Endodermal cell (in vitro differentiated cells): ENCODE measurements around the gene AQP1. TPM values are rescaled to one million over a fixed set of nuclear protein-coding genes. Genes with fewer than 3 reads are reported as not detected.

Experiments
- DNase-seq: peaks from one replicate; pipeline ENCODE4 v3.0.0-alpha.2; 2017
- H3K27ac ChIP-seq: 2 replicates; pipeline ENCODE4 v1.5.1; 2013; ENCODE audit warnings: mild to moderate bottlenecking, low read depth, low read length, moderate library complexity
- H3K27me3 ChIP-seq: 2 replicates; pipeline ENCODE4 v1.6.1; 2013; ENCODE audit warnings: mild to moderate bottlenecking, low read length, moderate library complexity; ENCODE audit not compliant: insufficient read depth, control insufficient read depth, poor library complexity, severe bottlenecking
- H3K36me3 ChIP-seq: 2 replicates; pipeline ENCODE4 v1.7.0; 2013; ENCODE audit warnings: mild to moderate bottlenecking, low read length, moderate library complexity; ENCODE audit not compliant: control insufficient read depth, insufficient read depth
- H3K4me1 ChIP-seq: one replicate; pipeline ENCODE4 v1.7.0; 2013; ENCODE audit warnings: low read length; ENCODE audit not compliant: control insufficient read depth, insufficient read depth
- H3K4me3 ChIP-seq: 2 replicates; pipeline ENCODE4 v1.5.1; 2013; ENCODE audit warnings: mild to moderate bottlenecking, low read length, moderate library complexity
- H3K9ac ChIP-seq: 2 replicates; pipeline ENCODE4 v1.6.1; 2013; ENCODE audit warnings: mild to moderate bottlenecking, low read length, moderate library complexity; ENCODE audit not compliant: poor library complexity, severe bottlenecking; ENCODE audit errors: extremely low read depth
- H3K9me3 ChIP-seq: 2 replicates; pipeline ENCODE4 v1.6.1; 2013; ENCODE audit warnings: mild to moderate bottlenecking, low read length, moderate library complexity; ENCODE audit not compliant: control insufficient read depth
- H3K27ac Mint-ChIP-seq: 2 replicates; pipeline ENCODE4 v1.8.0; 2020; ENCODE audit warnings: mixed read lengths
- H3K27me3 Mint-ChIP-seq: 2 replicates; pipeline ENCODE4 v1.8.0; 2021; ENCODE audit warnings: mild to moderate bottlenecking, mixed read lengths; ENCODE audit not compliant: insufficient read depth
- H3K36me3 Mint-ChIP-seq: 2 replicates; pipeline ENCODE4 v1.8.0; 2020; ENCODE audit warnings: low read depth, mixed read lengths
- H3K4me1 Mint-ChIP-seq: 2 replicates; pipeline ENCODE4 v1.8.0; 2020; ENCODE audit warnings: mixed read lengths
- H3K4me3 Mint-ChIP-seq: 2 replicates; pipeline ENCODE4 v1.8.0; 2020; ENCODE audit warnings: mild to moderate bottlenecking, moderate library complexity, mixed read lengths
- H3K9me3 Mint-ChIP-seq: 2 replicates; pipeline ENCODE4 v1.8.0; 2020; ENCODE audit warnings: mild to moderate bottlenecking, mixed read lengths
- CTCF ChIP-seq: fragments of 200-600 bp; sonication (generic); conservative IDR thresholded peaks from 2 replicates; pipeline ENCODE4 v1.5.0; 2021; ENCODE audit warnings: antibody characterized with exemption, mild to moderate bottlenecking
- WGBS, 2 experiments: methylation state at CpG; one replicate each; pipeline versions ENCODE4 v1.1.5 to v1.1.7; 2013; ENCODE audit warnings: missing lambda C conversion rate in 2 of 2, mixed read lengths in 1 of 2; ENCODE audit not compliant: insufficient coverage in 1 of 2, insufficient read length in 1 of 2; 5-methylcytosine and 5-hydroxymethylcytosine counted together
- total RNA-seq, 2 donors: library from RNA; stranded (reverse); fragmentation: NEBNext Ultra II Directional in 1 of 2; extraction: Animal tissue kit (Norgen Biotek cat#: 25700) in 1 of 2; gene quantifications; 2 replicates in 1 of 2; 3 replicates in 1 of 2; pipeline ENCODE4 v1.2.1, GENCODE V29; 2021

Gene AQP1
- total RNA-seq, 2 donors from 2014 or later, result 0.26 to 0.91 TPM

GRCh38 chr7:30973791-30974604, 62.3 kb downstream of the AQP1 start:
- no peak for DNase-seq
- Histone ChIP-seq H3K9me3 (no peaks in the 10 kb centered on the region), H3K9ac (no peak overlapping the region), H3K27ac (no peak overlapping the region), H3K36me3 (no peaks in the 10 kb centered on the region), H3K4me1 (no peaks in the 10 kb centered on the region), H3K27me3 (peaks cover 12% of the 10 kb centered on the region), H3K4me3 (no peak overlapping the region)
- no peak for TF ChIP-seq CTCF
- Mint-ChIP-seq H3K36me3 (no peaks in the 10 kb centered on the region), H3K9me3 (no peaks in the 10 kb centered on the region), H3K27me3 (peaks cover 28% of the 10 kb centered on the region), H3K4me1 (peaks cover 7% of the 10 kb centered on the region), H3K27ac (no peak overlapping the region), H3K4me3 (no peak overlapping the region)
- whole genome bisulfite sequencing, 2 experiments, result 91 to 96% methylated on average over 5 to 18 of the region's 18 CpGs

GRCh38 chr7:30974605-30975255, 63.1 kb downstream of the AQP1 start:
- Mint-ChIP-seq H3K36me3 (no peaks in the 10 kb centered on the region), H3K4me1 (peaks cover 7% of the 10 kb centered on the region), H3K27me3 (peaks cover 34% of the 10 kb centered on the region), H3K27ac (no peak overlapping the region), H3K9me3 (no peaks in the 10 kb centered on the region), H3K4me3 (no peak overlapping the region)
- H3K9me3 ChIP-seq, result no peaks in the 10 kb centered on the region
- H3K27ac ChIP-seq, result no peak overlapping the region
- no peak overlapping the region for H3K4me3 ChIP-seq
- DNase-seq, result peak; percentile 95
- 15 to 32% methylated on average over 5 to 7 of the region's 7 CpGs for WGBS, 2 experiments
- no peaks in the 10 kb centered on the region for H3K4me1 ChIP-seq
- no peak overlapping the region for H3K9ac ChIP-seq
- H3K27me3 ChIP-seq, result peaks cover 14% of the 10 kb centered on the region
- no peaks in the 10 kb centered on the region for H3K36me3 ChIP-seq
- TF ChIP-seq CTCF, result peak; percentile 94

Other genes with a start within 250 kb of the AQP1 start
- gene CRHR2, start 229.4 kb upstream of the AQP1 start, total RNA-seq, result not detected
- 1 to 10 TPM; 3.0 to 3.3 TPM for gene INMT, start 159.7 kb upstream of the AQP1 start, total RNA-seq
- gene MINDY4, start 140.4 kb upstream of the AQP1 start, total RNA-seq, result 1 to 10 TPM; 7.2 to 8.1 TPM
- not detected for gene GHRHR, start 52.1 kb downstream of the AQP1 start, total RNA-seq
- 1 to 10 TPM; 1.2 to 2.1 TPM for gene ADCYAP1R1, start 140.5 kb downstream of the AQP1 start, total RNA-seq